NCI-H524 treated with DMSO at 0.1 percent for 48 hours (cell line): Measurements from ENCODE around the gene SVOPL.
"Not testable (repeated sequence)": the region's sequence is repeated elsewhere in the genome, so short reads cannot be mapped to it uniquely, and the experiment has no call there.

Source experiments
- DNase-seq: peaks from one replicate; lab custom pipeline; 2025; lab: John Stamatoyannopoulos, UW

The SVOPL gene, protein sequence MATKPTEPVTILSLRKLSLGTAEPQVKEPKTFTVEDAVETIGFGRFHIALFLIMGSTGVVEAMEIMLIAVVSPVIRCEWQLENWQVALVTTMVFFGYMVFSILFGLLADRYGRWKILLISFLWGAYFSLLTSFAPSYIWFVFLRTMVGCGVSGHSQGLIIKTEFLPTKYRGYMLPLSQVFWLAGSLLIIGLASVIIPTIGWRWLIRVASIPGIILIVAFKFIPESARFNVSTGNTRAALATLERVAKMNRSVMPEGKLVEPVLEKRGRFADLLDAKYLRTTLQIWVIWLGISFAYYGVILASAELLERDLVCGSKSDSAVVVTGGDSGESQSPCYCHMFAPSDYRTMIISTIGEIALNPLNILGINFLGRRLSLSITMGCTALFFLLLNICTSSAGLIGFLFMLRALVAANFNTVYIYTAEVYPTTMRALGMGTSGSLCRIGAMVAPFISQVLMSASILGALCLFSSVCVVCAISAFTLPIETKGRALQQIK

DNA sequence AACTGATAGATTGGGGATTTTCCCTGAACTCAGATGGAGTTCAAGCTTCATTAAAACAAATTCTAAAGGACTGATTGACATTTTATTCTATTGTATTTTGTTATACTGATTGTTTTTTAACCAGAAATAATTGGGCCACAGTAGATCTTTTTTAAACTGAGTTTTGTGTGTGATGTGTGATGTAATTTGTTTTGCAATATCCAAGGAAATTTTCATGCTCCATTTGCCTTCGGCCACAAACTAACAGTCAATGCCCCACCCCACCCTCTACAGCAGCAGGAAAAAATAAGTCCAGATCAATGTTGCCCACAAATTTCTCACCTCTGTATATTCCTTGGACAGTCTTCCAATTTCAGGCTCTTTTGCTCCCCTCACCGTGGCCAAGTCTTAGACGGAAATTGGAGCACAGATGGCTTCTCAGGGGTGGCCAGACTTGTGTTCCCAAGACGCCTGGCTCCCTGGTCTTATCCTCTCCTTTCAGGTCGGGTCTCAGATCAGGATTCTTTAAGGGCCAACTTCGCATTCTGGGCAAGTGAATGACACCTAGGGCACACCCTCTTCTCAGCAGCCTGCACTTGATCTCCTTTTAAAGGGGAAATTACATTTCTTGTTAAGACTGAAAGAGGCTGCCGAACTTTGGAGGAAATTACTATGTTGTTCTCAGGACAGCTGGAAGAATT is at the start of gene SVOPL:
Gene SVOPL (minus strand): TSS at position 506 of the 680 bp plus-strand sequence. CDS start 22,317 bp downstream, outside the sequence.
- no peak for DNase-seq

- DNase-seq: no peak
These were observed 49.3 kb upstream of the SVOPL start for GRCh38 chr7:138750473-138750872.

DNA sequence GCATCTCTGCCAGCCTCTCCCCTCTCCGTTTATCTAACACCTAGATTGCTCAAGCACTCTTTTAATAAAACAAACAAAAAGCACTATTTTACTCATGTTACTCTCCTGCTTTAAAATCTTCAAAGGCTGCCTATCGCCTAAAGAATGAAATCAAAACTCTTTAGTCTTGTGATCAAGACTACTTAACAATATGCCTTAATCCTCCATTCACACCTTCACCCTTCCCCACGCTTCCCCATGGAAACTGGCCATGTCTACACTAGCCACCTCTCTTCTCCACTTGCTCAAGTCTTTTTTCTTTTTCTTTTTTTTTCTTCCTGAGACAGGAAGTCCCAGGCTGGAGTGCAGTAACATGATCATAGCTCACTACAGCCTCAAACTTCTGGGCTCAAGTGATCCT is 48.8 kb upstream of the SVOPL start:
- DNase-seq: no peak

- DNase-seq: no peak
These were observed 47.5 kb upstream of the SVOPL start for GRCh38 chr7:138748666-138749065.

DNA sequence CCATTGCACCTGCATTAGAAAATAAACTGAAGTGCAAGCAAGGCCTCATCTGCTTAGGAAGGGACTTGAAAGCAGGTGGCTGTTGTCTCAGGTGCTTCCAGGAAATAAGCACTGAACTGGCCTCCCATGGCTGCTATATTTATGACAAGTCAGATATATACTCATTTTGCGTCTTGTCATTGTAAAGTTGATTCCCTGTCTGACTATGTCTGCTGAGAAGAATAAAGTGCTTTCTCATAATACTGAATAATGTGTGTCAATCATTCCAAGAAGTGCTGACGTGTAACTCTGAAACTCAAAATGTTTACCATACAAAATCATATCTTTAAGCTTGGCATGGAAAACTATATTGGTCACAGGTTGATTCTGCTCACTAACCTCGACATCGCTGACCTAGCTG is 44.9 kb upstream of the SVOPL start:
- DNase-seq: no peak

DNA sequence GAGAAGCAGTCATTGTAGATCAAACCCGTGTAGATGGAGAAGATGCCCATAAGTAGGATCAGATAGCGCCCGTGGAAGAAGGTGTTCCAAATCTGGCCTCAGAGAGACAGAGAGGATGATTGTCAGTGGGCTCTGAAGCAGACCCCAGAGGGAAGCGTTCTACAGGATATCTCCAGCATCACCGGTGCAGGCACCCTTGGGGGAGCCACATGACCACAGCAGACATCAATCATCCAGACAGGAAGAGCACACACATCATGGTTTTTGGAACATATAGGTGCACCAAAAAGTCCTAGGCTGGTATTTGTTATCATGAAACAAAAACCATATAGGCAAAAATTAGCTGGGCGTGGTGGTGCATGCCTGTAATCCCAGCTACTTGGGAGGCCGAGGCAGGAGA is 44.0 kb upstream of the SVOPL start:
- DNase-seq: no peak

DNA sequence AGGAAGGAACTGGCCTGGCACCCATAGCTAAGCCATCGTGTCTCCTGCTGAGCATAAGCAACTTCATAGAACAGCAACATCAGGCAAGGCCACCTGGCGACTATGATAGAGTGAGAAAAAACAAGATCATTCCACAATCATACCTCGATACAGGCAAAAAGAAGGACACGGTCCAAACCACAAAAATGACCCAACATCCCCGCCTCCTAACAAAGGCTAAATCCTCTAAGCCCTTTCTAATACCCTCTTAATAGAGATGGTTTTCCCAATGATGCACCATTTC is 40.2 kb upstream of the SVOPL start:
- no peak for DNase-seq

GRCh38 chr7:138739859-138740258 is 38.7 kb upstream of the SVOPL start:
- DNase-seq: no peak

DNA sequence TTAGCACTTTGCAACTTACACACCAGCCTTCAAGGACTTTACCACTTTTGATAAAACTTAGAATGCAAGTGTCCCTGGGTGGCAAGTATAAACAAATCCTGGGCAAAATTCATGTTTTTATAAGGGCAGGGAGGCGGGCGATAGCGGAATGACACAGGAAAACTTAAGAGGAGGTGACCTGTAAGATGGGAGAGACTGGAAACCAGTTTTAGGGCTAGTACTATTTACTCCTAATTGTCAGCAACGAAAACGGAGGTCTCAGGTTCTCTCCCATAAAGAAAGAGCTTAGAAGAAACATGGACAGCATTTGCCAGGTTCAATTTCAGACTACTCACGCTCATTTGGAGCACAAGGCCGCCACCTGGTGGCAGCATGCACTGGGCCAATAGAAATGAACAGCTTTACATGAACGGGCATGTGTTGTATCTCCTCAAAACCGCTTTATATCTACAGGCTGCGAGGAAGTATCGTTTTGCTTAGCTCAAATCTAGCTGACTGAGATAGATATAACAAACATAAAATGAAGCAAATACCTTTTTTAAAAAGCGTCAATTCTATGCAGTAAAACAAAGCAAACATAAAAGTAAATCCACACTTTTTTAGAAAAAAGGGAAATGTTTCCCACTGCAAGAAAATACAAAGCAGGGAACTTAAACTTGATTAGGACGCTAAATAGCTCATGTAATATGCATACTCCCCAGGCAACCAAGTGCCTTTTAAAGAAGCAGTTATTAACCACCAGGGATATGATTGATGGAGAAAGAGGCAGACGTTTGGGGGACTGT is 37.6 kb upstream of the SVOPL start:
- DNase-seq: peak; percentile 61

- no peak for DNase-seq
These were observed 37.0 kb upstream of the SVOPL start for GRCh38 chr7:138738114-138738513.

DNA sequence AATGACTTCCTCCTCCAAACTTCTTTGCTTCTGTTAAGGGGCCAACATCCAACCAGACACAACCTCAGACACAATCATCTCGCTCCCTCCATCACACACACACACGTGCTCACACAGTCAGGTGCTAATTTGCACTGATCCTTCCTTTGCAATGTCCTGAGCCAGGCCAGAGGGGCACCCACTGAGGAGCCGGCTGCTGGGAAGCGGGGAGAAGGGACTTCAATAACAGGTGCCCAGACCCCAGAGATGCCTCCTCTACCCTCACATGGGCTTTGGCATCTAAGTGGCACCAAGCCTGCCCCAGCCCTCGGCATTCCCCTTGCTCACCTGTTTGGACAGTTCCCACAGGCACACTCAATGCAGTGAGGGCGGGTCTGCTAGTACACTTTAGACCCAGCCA is 34.2 kb upstream of the SVOPL start:
- DNase-seq: no peak

DNA sequence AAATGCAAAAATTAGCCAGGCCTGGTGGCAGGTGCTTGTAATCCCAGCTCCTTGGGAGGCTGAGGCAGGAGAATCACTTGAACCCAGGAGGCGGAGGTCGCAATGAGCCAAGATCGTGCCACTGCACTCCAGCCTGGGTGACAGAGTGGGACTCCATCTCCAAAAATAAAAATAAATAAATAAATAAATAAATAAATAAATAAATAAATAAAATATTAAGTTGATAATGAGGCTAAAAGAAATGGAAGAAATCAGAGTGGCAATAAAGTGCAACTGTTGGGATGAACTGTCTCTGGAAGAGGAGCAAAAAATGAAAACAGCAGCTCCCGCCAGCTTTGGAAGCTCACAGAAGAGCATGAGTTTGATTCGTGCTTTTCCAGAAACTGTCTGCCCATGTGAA is 30.6 kb upstream of the SVOPL start:
- DNase-seq: not testable (repeated sequence)

GRCh38 chr7:138729444-138729843 is 28.3 kb upstream of the SVOPL start:
- no peak for DNase-seq

- no peak for DNase-seq
These were observed 26.4 kb upstream of the SVOPL start for GRCh38 chr7:138727336-138728099.

DNA sequence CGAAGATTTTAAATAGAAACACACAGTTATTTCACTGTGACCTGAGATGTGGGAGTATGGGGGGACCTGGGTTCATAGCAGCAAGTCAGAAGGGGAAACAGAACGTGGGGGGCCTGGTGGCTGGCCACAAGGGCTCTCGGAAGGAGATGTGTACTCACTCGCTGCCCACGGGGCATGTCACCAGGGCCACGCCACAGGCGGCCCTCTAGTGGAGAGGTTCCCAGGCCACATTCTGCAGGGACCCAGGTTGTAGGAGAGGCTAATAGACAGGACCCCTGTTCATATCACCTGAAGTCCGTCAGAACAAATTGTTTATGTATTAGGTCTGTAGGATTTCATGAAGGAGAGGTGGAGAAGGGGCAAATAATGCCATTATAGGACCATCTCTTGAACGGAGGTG is 25.1 kb upstream of the SVOPL start:
- DNase-seq: no peak

- no peak for DNase-seq
These were observed 19.1 kb upstream of the SVOPL start for GRCh38 chr7:138720286-138720685.

DNA sequence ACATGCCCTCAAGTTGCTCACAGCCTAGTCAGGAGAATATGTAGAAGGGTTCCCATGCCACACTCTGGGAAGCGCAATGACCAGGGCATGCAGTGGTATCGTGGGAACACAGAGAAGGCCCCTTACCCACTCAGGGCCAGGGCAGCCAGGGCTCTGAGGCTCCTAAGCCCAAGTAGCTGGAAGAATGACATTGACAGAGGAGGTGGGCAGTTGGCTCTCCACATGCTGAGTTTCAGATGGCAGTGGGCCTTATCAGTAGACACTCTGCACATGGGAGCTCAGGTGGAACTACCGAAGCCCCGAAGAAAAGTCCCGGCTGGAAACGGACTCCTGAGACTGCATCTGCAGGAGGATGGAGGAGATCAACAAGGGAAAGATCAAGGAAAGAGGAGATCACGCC is 15.7 kb upstream of the SVOPL start:
- no peak for DNase-seq

DNA sequence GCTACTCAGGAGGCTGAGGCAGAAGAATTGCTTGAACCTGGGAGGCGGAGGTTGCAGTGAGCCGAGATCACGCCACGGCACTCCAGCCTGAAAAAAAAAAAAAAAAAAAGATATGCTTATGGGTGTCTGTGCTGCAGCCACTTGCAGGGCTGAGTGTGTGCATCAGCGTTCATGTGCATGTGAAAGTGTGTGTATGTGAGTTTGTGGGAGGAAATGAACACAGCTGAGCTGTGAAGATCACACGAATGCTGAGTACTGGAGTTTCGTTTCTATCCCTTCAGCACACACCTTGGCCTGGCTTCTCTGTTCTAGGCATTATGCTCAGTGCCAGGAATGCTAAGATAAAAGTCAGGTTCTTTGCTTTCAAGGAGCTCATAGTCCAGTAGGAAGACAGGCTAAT is 12.0 kb upstream of the SVOPL start:
- no peak for DNase-seq

GRCh38 chr7:138712652-138713051 is 11.5 kb upstream of the SVOPL start:
- no peak for DNase-seq

- no peak for DNase-seq
These were observed 9.6 kb upstream of the SVOPL start for GRCh38 chr7:138710536-138711385.

GRCh38 chr7:138705167-138705566 is 4.0 kb upstream of the SVOPL start:
- no peak for DNase-seq
